HUES48 (cell line): ENCODE data around the gene MAB21L1.

Source experiments
- H3K27ac ChIP-seq: one replicate; pipeline ENCODE4 v1.7.0; 2013; ENCODE audit warnings: low read depth, low read length, inconsistent platforms
- H3K27me3 ChIP-seq: 2 replicates; pipeline ENCODE4 v1.6.1; 2013; ENCODE audit warnings: mild to moderate bottlenecking, low read length; ENCODE audit not compliant: control insufficient read depth, insufficient read depth
- H3K36me3 ChIP-seq: 2 replicates; pipeline ENCODE4 v1.6.1; 2013; ENCODE audit warnings: low read length; ENCODE audit not compliant: control insufficient read depth, insufficient read depth
- H3K4me1 ChIP-seq: 2 replicates; pipeline ENCODE4 v1.6.1; 2013; ENCODE audit warnings: mild to moderate bottlenecking, low read length; ENCODE audit not compliant: control insufficient read depth, insufficient read depth
- H3K4me3 ChIP-seq: 2 replicates; pipeline ENCODE4 v1.5.1; 2013; ENCODE audit warnings: mild to moderate bottlenecking, low read depth, low read length
- H3K9ac ChIP-seq: 2 replicates; pipeline ENCODE4 v1.6.1; 2013; ENCODE audit warnings: mild to moderate bottlenecking, low read depth, low read length, moderate library complexity
- H3K9me3 ChIP-seq: 2 replicates; pipeline ENCODE4 v1.6.1; 2013; ENCODE audit warnings: low read length; ENCODE audit not compliant: control insufficient read depth, insufficient read depth

MAB21L1 gene

GRCh38 chr13:35479706-35480105 is 3.2 kb upstream of the MAB21L1 start:
- Histone ChIP-seq H3K36me3 (no peaks in the 10 kb centered on the region), H3K27me3 (peaks cover 56% of the 10 kb centered on the region), H3K4me1 (peaks cover 46% of the 10 kb centered on the region), H3K4me3 (no peak overlapping the region), H3K9me3 (no peaks in the 10 kb centered on the region), H3K9ac (no peak overlapping the region), H3K27ac (no peak overlapping the region)

GRCh38 chr13:35479038-35479492 is 2.6 kb upstream of the MAB21L1 start:
- Histone ChIP-seq H3K27ac (peak overlapping the region; percentile 30), H3K27me3 (peaks cover 62% of the 10 kb centered on the region), H3K4me1 (peaks cover 53% of the 10 kb centered on the region), H3K4me3 (peak overlapping the region; percentile 62), H3K9ac (no peak overlapping the region), H3K36me3 (no peaks in the 10 kb centered on the region), H3K9me3 (no peaks in the 10 kb centered on the region)

GRCh38 chr13:35478271-35479037 is 2.0 kb upstream of the MAB21L1 start:
- no peak overlapping the region for H3K9ac ChIP-seq
- H3K4me3 ChIP-seq: peak overlapping the region; percentile 62
- H3K4me1 ChIP-seq: peaks cover 55% of the 10 kb centered on the region
- H3K9me3 ChIP-seq: no peaks in the 10 kb centered on the region
- H3K27ac ChIP-seq: peak overlapping the region; percentile 30
- H3K36me3 ChIP-seq: no peaks in the 10 kb centered on the region
- peaks cover 68% of the 10 kb centered on the region for H3K27me3 ChIP-seq

- Histone ChIP-seq H3K36me3 (no peaks in the 10 kb centered on the region), H3K4me3 (no peak overlapping the region), H3K27ac (no peak overlapping the region), H3K27me3 (peaks cover 78% of the 10 kb centered on the region), H3K4me1 (peaks cover 57% of the 10 kb centered on the region), H3K9ac (no peak overlapping the region), H3K9me3 (no peaks in the 10 kb centered on the region)
Measured at GRCh38 chr13:35477386-35477946, 977 bp upstream of the MAB21L1 start.

GRCh38 chr13:35475212-35475959 is 1.1 kb downstream of the MAB21L1 start:
- H3K27ac ChIP-seq: no peak overlapping the region
- peaks cover 70% of the 10 kb centered on the region for H3K4me1 ChIP-seq
- no peaks in the 10 kb centered on the region for H3K36me3 ChIP-seq
- no peaks in the 10 kb centered on the region for H3K9me3 ChIP-seq
- H3K27me3 ChIP-seq: peaks cover 99% of the 10 kb centered on the region
- no peak overlapping the region for H3K9ac ChIP-seq
- H3K4me3 ChIP-seq: peak overlapping the region; percentile 65

GRCh38 chr13:35474496-35475211 is 1.8 kb downstream of the MAB21L1 start:
- Histone ChIP-seq H3K4me1 (peaks cover 72% of the 10 kb centered on the region), H3K9me3 (no peaks in the 10 kb centered on the region), H3K27me3 (peaks cover 100% of the 10 kb centered on the region), H3K9ac (no peak overlapping the region), H3K27ac (no peak overlapping the region), H3K36me3 (no peaks in the 10 kb centered on the region), H3K4me3 (peak overlapping the region; percentile 65)

GRCh38 chr13:35473802-35474201 is 2.7 kb downstream of the MAB21L1 start:
- peaks cover 98% of the 10 kb centered on the region for H3K27me3 ChIP-seq
- H3K4me1 ChIP-seq: peaks cover 63% of the 10 kb centered on the region
- H3K4me3 ChIP-seq: no peak overlapping the region
- H3K27ac ChIP-seq: no peak overlapping the region
- H3K36me3 ChIP-seq: no peaks in the 10 kb centered on the region
- no peak overlapping the region for H3K9ac ChIP-seq
- H3K9me3 ChIP-seq: no peaks in the 10 kb centered on the region

GRCh38 chr13:35473206-35473775 is 3.2 kb downstream of the MAB21L1 start:
- no peaks in the 10 kb centered on the region for H3K9me3 ChIP-seq
- H3K36me3 ChIP-seq: no peaks in the 10 kb centered on the region
- no peak overlapping the region for H3K27ac ChIP-seq
- H3K4me1 ChIP-seq: peaks cover 60% of the 10 kb centered on the region
- no peak overlapping the region for H3K9ac ChIP-seq
- peaks cover 97% of the 10 kb centered on the region for H3K27me3 ChIP-seq
- no peak overlapping the region for H3K4me3 ChIP-seq

- Histone ChIP-seq H3K36me3 (no peaks in the 10 kb centered on the region), H3K4me3 (peak overlapping the region; percentile 80), H3K4me1 (peaks cover 51% of the 10 kb centered on the region), H3K9me3 (no peaks in the 10 kb centered on the region), H3K9ac (no peak overlapping the region), H3K27me3 (peaks cover 89% of the 10 kb centered on the region), H3K27ac (no peak overlapping the region)
Measured at GRCh38 chr13:35472323-35472881, 4.1 kb downstream of the MAB21L1 start.

- H3K9ac ChIP-seq: no peak overlapping the region
- H3K27ac ChIP-seq: no peak overlapping the region
- no peaks in the 10 kb centered on the region for H3K36me3 ChIP-seq
- H3K9me3 ChIP-seq: no peaks in the 10 kb centered on the region
- H3K27me3 ChIP-seq: peaks cover 83% of the 10 kb centered on the region
- peaks cover 45% of the 10 kb centered on the region for H3K4me1 ChIP-seq
- peak overlapping the region; percentile 80 for H3K4me3 ChIP-seq
Measured at GRCh38 chr13:35471706-35472322, 4.7 kb downstream of the MAB21L1 start.
